SIG-M5 treated with dmso at 0.1 percent for 504 hours (cell line): ENCODE data around the gene ZBTB17.
A peak's percentile ranks its signal among the peaks of the same experiment; 100 is the strongest.
"Not testable (repeated sequence)": the region's sequence is repeated elsewhere in the genome, so short reads cannot be mapped to it uniquely, and the experiment has no call there.

Experiments used
- DNase-seq: peaks from one replicate; lab custom pipeline; 2025; ENCODE audit not compliant: unreplicated experiment; lab: John Stamatoyannopoulos, UW

ZBTB17 gene

DNA sequence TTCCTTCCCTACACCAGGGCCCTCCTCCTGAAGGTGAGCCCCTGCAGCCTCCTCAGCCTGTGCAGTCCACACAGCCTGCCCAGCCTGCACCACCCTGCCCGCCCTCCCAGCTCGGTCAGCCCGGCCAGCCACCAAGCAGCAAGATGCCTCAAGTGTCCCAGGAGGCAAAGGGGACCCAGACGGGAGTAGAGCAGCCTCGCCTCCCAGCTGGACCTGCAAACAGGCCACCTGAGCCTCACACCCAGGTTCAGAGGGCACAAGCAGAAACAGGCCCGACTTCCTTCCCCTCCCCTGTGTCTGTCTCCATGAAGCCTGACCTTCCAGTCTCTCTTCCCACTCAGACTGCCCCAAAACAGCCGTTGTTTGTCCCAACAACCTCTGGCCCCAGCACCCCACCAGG lies 38.8 kb downstream of the ZBTB17 start:
- no peak for DNase-seq

DNA sequence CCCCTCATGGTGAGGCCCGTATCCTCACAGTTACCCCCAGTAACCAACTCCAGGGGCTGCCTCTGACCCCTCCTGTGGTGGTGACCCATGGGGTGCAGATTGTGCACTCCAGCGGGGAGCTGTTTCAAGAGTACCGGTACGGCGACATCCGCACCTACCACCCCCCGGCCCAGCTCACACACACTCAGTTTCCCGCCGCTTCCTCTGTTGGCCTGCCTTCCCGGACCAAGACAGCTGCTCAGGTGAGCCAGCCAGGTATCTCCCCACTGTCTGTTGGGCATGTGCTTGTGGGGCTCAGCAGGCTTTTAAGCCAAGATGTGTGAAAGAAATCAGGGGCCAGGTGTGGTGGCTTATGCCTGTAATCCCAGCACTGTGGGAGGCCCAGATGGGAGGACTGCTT lies 39.9 kb downstream of the ZBTB17 start:
- no peak for DNase-seq

DNA sequence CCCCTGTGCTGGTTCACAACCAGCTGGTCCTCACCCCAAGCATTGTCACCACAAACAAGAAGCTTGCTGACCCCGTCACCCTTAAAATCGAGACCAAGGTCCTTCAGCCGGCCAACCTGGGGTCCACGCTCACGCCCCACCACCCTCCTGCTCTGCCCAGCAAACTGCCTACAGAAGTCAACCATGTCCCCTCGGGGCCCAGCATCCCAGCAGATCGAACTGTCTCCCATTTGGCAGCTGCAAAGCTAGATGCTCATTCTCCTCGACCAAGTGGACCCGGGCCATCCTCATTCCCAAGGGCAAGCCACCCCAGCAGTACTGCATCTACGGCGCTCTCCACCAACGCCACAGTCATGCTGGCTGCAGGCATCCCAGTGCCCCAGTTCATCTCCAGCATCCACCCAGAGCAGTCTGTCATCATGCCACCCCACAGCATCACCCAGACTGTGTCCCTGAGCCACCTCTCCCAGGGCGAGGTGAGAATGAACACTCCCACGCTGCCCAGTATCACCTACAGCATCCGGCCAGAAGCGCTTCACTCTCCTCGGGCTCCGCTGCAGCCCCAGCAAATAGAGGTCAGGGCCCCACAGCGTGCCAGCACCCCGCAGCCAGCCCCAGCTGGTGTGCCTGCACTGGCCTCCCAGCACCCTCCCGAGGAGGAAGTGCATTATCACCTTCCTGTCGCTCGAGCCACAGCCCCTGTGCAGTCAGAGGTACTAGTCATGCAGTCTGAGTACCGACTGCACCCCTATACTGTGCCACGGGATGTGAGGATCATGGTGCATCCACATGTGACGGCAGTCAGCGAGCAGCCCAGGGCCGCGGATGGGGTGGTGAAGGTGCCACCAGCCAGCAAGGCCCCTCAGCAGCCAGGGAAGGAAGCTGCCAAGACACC lies 40.6 kb downstream of the ZBTB17 start:
- DNase-seq = no peak

DNA sequence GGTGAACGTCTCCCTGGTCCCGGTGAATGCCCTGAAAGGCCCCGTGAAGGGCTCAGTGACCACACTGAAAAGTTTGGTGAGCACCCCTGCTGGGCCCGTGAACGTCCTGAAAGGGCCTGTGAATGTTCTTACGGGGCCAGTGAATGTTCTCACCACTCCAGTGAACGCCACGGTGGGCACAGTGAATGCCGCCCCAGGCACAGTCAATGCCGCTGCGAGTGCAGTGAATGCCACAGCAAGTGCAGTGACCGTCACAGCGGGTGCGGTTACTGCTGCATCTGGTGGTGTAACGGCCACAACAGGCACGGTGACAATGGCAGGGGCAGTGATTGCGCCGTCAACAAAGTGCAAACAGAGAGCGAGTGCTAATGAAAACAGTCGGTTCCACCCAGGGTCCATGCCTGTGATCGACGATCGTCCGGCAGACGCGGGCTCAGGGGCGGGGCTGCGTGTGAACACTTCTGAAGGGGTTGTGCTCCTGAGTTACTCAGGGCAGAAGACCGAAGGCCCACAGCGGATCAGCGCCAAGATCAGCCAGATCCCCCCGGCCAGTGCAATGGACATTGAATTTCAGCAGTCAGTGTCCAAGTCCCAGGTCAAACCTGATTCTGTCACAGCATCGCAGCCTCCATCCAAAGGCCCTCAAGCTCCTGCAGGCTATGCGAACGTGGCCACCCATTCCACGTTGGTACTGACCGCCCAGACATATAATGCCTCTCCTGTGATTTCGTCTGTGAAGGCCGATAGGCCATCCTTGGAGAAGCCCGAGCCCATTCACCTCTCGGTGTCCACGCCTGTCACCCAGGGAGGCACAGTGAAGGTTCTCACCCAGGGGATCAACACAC lies 41.5 kb downstream of the ZBTB17 start:
- DNase-seq = no peak

DNA sequence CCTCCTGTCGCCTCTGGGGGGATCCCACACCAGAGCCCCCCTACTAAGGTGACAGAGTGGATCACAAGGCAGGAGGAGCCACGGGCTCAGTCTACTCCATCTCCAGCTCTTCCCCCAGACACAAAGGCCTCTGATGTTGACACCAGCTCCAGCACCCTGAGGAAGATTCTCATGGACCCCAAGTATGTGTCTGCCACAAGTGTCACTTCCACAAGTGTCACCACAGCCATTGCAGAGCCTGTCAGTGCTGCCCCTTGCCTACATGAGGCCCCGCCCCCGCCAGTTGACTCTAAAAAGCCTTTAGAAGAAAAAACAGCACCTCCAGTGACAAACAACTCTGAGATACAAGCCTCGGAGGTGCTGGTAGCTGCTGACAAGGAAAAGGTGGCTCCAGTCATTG lies 42.2 kb downstream of the ZBTB17 start:
- DNase-seq = no peak

DNA sequence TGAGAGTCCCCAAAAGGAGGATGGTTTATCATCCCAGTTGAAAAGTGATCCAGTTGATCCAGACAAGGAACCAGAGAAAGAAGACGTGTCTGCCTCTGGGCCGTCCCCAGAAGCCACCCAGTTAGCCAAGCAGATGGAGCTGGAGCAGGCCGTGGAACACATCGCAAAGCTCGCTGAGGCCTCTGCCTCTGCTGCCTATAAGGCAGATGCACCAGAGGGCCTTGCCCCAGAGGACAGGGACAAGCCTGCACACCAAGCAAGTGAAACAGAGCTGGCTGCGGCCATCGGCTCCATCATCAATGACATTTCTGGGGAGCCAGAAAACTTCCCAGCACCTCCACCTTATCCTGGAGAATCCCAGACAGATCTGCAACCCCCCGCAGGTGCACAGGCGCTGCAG lies 43.3 kb downstream of the ZBTB17 start:
- DNase-seq = no peak

DNA sequence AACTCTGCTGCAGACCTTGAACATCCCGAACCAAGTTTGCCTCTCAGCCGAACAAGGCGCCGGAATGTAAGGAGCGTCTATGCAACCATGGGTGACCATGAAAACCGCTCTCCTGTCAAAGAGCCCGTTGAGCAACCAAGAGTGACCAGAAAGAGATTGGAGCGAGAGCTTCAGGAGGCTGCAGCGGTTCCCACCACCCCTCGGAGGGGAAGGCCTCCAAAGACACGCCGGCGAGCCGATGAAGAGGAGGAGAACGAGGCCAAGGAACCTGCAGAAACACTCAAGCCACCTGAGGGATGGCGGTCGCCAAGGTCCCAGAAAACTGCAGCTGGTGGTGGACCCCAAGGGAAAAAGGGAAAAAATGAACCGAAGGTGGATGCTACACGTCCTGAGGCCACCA lies 44.0 kb downstream of the ZBTB17 start:
- DNase-seq = no peak

DNA sequence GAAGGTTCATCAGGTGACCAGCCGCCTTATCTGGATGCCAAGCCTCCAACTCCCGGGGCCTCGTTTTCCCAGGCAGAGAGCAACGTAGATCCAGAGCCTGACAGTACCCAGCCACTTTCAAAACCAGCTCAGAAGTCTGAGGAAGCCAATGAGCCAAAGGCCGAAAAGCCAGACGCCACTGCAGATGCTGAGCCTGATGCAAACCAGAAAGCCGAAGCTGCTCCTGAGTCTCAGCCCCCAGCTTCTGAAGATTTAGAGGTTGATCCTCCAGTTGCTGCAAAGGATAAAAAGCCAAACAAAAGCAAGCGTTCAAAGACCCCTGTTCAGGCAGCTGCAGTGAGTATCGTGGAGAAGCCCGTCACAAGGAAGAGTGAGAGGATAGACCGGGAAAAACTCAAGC lies 44.5 kb downstream of the ZBTB17 start:
- DNase-seq = no peak

DNA sequence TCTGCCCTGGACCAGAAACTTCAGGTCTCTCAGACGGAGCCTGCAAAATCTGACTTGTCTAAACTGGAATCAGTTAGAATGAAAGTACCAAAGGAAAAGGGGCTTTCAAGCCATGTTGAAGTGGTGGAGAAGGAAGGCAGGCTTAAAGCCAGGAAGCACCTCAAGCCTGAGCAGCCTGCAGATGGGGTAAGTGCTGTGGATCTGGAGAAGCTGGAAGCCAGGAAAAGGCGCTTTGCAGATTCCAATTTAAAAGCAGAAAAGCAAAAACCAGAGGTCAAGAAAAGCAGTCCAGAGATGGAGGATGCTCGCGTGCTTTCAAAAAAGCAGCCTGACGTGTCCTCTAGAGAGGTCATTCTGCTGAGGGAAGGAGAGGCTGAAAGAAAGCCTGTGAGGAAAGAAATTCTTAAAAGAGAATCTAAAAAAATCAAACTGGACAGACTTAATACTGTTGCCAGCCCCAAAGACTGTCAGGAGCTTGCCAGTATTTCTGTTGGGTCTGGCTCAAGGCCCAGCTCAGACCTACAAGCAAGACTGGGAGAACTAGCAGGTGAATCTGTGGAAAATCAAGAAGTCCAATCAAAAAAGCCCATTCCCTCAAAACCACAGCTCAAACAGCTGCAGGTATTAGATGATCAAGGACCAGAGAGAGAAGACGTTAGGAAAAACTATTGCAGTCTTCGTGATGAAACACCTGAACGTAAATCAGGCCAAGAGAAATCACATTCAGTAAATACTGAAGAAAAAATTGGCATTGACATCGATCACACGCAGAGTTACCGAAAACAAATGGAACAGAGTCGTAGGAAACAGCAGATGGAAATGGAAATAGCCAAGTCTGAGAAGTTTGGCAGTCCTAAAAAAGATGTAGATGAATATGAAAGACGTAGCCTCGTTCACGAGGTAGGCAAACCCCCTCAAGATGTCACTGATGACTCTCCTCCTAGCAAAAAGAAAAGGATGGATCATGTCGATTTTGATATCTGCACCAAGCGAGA lies 46.6 kb downstream of the ZBTB17 start:
- DNase-seq = no peak

DNA sequence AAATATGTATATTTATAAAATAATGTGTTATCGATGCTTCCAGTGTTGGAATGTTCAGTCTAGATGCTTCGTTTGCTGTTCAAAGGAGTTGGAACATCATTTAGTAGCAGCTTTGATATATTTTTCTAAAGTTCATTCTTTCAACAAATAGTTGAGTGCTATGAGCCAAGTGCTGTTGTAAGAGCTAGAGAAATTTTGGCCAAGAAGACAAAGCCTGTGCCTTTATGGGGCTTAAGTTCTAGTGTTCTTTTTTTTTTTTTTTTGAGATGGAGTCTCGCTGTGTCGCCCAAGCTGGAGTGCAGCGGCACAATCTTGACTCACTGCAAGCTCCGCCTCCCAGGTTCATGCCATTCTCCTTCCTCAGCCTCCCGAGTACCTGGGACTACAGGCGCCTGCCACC lies 49.5 kb downstream of the ZBTB17 start:
- not testable (repeated sequence) for DNase-seq

DNA sequence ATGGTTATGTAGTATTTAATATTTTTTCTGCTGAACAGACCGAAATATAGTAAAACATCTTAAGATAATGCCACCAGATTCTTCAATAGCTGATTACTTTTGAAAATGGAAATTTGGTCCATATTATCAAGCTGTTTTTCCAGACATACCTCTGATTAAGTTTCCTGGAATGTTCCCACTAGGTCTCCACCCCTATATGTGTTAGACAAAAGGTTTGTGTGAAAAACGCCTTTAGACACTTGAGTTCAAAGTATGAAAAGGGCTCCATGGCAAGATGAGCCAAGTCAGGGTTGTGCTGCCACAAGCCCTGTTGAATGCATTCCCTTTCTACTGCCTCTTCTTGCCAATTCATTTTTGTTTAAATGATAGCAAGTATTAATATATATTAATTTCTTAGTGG lies 52.7 kb downstream of the ZBTB17 start:
- no peak for DNase-seq

DNA sequence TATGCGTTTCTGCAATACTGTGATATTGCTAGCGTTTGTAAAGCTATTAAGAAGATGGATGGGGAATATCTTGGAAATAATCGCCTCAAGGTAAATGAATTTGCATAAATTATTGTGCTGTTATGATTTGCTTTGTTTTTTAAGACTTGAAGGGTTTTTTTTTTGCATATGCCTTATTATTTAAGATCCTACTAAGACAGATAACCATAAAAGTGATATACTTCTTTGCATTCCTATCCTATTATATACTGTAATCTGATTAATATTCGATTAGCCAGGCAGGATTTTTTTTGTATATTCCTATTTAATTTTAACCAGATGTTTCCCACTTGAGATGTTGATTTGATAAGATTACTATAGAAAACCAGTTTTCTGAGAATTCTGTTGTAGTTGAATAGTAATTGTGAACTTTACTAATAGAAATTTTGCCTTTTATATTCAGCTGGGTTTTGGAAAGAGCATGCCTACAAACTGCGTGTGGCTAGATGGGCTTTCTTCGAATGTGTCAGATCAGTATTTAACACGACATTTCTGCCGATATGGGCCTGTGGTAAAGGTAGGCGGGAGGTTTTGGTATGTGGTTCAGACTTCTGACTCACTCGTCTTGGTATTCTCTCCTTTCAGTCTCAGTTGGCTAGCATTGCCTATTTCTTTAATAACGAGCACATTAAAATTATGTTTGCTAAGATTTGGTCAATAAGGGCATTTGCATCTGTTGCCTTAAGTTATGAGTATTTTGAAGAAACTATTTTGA lies 56.8 kb downstream of the ZBTB17 start:
- no peak for DNase-seq

DNA sequence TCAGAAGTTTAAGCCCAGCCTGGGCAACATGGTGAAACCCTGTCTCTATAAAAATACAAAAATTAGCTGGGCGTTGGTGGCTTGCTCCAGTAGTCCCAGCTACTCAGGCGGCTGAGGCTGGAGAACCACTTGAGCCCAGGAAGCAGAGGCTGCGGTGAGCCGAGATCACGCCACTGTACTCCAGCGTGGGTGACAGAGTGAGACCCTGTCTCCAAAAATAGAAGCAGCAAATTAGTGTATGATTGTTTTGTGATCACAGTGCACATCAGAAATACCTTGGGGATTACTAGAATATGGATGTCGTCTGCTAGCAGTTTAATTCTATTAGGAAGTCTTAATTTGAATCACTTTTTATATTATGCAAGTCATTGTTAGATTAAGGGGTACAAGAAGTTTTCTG lies 59.0 kb downstream of the ZBTB17 start:
- DNase-seq = no peak

DNA sequence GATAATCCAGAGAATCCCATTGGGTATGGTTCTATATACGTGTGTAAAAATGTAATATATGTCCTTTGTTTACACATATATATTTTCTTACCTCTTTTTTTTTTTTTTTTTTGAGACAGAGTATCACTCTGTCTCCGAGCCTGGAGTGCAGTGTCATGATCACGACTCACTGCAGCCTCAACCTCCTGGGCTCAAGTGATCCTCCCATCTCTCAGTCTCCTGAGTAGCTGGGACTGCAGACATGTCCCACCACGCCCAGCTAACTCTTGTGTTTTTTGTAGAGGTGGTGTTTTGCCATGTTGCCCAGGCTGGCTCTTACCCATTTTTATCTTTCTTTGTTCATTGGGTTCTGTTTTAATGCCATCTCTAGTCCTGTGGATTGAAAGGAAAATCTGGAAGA lies 59.5 kb downstream of the ZBTB17 start:
- no peak for DNase-seq

DNA sequence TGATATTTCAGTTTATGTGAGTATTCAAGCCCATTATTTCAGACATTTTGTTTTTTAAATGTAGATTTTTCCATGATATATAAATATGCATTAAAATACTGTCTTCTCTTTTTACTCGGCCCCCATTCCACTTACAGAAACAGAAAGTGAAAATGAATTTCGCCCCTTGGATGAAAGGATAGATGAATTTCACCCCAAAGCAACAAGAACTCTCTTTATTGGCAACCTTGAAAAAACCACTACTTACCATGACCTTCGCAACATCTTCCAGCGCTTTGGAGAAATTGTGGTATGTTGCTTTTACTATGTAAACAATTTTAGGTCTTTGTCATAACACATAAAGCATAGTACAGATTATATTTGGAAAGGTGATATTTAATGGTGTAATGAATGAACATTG lies 59.9 kb downstream of the ZBTB17 start:
- no peak for DNase-seq

DNA sequence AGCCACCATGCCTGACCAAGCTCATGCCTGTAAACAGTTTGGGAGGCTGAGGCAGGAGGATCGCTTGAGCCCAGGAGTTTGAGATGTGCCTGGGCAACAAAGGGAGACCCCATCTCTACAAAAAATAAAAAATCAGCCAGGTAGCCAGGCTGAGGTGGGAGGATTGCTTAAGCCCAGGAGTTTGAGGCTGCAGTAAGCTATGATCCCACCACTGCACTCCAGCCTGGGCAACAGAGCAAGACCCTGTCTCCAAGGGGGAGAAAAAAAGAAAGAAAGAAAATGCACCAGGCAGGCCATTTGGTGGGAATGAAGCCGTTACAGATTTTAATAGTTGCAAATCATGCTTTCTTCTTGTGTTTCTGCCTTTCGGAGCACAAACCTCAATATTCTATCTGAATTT lies 62.3 kb downstream of the ZBTB17 start:
- not testable (repeated sequence) for DNase-seq

DNA sequence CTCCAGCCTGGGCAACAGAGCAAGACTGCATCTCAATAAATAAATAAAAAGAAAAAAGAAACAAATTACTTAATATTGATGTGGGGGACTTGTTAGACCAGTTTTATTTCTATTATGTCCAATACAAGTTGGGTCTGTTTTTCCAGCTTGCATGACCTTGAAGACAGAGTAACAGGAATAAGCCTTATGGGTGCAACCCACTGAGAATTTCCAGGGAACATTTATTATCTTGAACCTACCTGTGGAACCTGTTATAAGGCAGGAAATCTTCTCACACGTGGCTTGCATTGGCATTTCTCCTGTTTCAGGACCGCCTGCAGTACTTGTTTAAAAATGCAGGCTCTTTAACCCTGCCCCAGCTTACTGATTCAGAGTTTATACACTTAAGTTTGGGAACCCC lies 64.0 kb downstream of the ZBTB17 start:
- DNase-seq = peak; percentile 9

DNA sequence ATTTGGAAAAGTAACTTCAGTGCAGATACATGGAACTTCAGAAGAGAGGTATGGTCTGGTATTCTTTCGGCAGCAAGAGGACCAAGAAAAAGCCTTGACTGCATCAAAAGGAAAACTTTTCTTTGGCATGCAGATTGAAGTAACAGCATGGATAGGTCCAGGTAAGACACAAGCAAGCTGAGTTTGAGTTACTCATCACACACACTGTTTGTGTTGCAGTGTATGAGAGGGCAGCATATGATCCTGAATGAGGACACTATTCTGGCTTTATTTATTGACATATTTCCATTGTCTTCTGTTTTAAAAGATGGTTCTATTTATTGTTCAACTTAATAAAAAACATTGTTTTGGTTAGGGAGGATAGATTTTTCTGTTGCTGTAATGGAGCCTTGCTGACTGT lies 64.8 kb downstream of the ZBTB17 start:
- DNase-seq = no peak

DNA sequence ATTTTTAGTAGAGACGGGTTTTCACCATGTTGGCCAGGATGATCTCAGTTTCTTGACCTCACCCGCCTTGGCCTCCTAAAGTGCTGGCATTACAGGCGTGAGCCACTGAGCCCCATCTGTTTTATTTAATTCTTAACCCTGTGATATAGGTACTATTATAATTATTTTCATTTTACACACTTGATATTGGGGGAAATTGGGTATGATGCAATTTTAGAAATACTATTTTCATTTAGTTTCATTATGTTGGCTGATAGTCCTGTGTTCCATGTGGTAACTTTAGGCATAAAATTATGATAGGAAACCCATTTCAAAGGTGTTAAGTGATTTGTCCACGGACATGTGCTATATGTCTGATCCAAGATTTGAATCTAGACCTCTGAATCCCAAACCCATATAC lies 67.3 kb downstream of the ZBTB17 start:
- no peak for DNase-seq

DNA sequence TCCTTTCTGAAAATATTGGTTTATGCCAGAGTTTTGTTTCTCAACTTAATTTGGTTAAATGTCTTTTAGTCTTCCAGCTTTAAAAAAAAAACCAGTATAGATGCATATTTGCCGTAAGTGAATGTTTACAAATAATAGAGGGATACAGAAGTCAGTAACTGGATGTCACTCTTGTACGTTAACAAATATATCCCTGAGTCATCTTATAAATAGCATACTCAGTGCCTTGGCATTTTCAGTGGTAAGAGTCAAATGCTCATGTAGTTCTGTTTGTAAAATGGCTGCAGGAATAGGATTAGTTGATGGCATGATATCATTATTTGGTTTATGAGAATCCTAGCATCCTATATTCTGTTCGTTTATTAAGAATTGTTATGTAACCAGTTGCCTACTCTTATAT lies 73.0 kb downstream of the ZBTB17 start:
- no peak for DNase-seq
